NCI-H1694 treated with DMSO at 0.1 percent for 48 hours (cell line): ENCODE results near the gene KAT6B.

Experiments used
- DNase-seq: peaks from one replicate; lab custom pipeline; 2025; lab: John Stamatoyannopoulos, UW

KAT6B gene

DNA sequence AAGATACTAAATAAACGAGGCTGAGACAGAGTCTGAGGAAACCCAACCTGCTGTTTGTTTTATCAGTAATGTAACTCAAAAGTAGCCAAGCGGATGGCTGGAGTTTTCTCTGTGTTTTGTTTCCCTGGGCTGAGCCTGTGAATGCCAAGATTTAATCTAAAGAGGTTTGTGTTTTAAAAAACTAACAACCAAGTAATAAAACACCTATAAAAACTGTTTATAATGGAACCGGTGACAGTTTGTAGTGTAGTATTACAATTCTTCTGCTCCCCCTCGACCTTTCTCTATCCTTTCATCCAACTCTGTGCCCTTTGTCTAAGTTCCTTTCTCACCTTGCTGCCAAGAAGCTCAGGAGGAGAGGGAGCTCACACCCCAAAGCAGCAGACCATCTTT, 2.6 kb upstream of the KAT6B start:
- DNase-seq: no peak

DNA sequence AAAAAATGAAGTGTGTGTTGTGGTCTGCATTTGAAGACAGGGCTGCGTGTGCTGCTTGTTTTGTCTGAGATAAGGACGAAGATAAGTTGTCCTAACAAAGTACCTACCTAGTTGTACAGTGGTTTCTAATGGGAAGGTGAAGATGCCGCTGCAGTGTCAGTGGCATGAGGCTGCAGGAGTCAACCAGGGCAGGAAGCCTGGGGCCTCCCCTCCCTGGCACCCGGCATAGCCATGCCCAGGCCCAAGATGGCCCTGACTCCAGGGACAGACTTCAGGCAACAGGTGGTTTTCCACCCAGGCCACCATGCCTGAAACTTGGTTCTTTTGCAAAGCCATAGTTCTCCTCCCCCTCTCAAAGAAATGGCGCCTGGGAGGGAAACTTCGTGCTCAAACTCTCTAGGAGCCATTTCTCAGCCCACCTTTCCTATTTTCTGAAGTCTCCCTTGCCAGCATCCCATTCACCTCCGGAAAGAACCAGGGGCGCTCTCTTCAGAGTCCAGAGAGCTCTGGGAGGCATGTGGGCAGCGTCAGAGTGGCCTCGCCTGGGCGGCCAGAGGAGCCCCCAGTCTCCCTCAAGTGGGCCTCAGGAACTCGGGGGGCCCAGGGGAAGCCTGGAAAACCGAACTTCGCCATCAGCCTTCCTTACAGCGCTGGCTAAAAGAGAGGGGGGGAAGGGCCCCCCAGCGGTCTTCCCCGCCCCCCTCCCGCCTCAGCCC, 2.1 kb upstream of the KAT6B start:
- DNase-seq: no peak

- DNase-seq: no peak
Measured at GRCh38 chr10:74824900-74825370, 1.5 kb upstream of the KAT6B start.

- no peak for DNase-seq
Measured at GRCh38 chr10:74825371-74826141, 844 bp upstream of the KAT6B start.

- DNase-seq: no peak
Measured at GRCh38 chr10:74827045-74827441, 643 bp downstream of the KAT6B start.

DNA sequence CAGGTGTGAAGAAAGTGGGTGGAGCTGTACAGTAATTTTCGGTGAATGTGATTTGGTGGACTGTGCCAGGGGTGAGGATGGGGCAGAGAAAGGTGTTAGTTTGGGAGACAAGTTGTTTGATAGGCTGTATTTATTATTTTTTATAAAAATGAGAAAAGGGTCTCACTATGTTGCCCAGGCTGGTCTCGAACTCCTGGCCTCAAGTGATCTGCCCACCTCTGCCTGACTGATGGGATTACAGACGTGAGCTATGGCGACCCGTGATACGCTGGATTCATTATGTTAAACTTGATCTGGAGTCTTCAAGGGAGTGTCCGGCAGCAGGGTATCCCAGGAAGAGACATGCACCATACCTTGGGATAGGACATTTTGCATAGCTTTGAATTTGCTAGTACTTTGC, 1.3 kb downstream of the KAT6B start:
- DNase-seq: no peak

DNA sequence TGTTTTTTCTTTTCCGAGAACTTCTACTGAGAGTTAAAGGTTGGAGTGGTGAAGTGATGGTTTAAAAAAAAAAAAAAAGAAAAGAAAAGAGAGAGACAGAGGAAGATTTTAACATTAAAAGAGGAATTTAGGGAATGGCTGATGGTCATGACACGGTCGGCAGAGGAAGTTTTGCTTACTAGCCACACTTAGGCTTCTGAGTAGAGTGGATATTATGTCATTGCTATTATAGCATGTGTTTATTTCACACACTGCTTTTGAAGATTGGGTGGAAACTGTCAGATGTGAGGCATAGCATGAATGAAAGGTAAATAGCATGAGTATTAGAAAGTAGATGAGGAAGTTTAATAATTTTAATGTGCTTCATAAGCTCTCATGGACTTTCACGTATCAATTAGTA, 2.5 kb downstream of the KAT6B start:
- no peak for DNase-seq

DNA sequence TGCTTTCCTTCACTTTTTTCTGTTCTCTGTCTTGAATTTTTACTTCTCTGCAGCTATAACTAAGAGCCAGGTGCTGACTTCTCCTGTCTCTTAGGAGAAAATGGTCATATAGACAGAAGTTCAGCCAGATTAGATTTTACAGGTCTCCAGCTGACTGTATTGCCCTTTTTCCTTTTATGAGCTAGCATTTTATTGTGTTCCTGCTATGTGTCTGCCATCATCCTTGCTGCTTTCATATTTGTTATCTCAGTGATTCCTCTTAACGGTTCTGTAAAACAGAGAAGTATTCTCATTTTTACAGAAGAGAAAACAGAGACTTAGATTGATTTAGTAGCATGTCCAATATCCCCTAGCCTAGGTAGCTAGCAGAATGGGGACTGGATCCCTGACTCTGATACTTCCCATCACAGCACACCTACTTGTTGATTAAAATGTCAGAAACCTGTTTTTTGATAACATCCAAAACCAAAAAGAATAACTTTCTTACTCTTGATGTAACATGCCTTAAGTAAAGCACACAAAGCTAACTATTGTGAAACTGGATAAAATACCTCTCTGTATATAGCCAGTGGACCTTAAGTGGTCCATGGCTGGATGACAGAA, 5.2 kb downstream of the KAT6B start:
- no peak for DNase-seq

GRCh38 chr10:74835963-74836362, 9.6 kb downstream of the KAT6B start:
- no peak for DNase-seq

DNA sequence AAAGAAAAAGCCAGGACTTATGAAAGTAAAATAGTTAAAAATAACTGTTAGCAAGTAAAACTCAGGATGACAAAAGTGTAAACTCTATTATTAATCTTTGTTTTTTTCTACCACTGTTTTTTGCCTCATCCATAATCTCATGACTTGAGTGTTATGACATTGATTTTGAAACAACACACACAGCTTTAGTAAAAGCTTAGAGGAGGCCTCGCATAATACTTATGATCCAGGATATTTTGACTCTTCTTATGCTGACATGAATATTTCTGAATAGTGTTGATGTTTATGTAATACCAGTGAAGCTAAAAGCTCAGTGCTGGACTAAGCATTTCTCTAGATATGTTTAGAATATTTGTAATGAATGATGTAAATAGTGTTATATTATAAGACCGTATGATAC, 10.5 kb downstream of the KAT6B start:
- DNase-seq: no peak

DNA sequence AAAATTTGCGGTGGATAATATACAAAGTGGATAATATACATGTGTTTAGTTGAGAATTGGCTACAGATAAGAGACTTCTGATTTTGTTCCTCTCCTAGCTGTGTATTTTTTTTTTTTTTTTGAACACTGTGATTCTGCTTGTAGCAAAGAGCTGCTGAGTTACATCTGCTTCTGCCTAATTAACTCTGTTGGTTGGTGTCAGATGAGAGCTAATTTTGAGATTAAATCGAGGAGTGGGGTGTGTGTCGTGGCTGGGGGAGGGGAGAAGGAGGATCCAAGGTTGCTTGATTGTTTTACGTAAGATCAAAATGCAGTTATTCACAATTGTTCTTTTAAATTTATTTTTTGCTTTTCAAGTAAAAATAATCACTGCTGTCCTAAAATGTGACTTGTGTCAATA, 11.3 kb downstream of the KAT6B start:
- DNase-seq: peak; percentile 15

DNA sequence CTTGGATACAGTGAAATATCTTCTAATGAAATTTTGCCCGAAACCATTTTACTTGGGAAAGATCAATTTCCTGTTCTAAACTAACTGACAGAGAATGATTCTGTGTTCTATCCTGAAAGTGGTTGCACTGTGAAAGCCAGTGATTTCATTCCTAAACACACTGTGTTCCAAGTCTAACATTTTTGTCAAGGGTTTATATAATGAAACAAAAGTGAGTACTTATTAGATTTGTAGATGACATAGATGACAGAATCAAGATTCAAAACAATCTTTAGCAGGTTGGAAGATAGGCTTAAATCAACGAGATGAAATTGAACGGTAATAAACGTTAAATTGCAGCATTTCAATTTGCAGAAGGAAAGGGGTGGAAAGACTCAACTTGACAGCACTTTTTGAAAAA, 13.3 kb downstream of the KAT6B start:
- no peak for DNase-seq

DNA sequence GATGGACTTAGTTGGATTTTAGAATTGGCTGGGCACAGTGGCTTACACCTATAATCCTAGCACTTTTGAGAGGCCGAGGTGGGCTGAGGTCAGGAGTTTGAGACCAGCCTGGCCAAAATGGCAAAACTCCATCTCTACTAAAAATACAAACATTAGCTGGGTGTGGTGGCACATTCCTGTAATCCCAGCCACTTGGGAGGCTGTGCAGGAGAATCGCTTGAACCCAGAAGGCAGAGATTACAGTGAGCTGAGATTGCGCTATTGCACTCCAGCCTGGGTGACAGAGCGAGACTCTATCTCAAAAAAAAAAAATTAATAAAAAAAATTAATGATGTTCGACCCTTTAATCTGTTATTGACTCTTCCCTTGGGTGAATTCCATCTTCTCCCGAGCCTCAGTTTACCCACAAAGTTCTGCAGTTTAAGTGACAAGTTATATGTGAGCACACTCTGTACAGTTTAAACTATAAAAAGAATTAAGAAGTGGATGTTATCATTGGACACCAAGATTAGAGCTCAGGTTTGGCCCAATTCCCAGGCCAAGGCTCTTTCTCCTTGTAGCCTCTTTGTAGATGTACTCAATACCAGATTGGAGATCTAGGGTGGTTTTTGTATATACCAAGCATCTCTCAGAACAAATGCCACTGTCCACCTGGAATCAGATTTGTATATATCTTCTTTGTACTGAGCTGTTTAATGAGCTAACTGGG, 15.0 kb downstream of the KAT6B start:
- DNase-seq: no peak

GRCh38 chr10:74842301-74842954, 16.0 kb downstream of the KAT6B start:
- DNase-seq: no peak

GRCh38 chr10:74846958-74847357, 20.6 kb downstream of the KAT6B start:
- no peak for DNase-seq

DNA sequence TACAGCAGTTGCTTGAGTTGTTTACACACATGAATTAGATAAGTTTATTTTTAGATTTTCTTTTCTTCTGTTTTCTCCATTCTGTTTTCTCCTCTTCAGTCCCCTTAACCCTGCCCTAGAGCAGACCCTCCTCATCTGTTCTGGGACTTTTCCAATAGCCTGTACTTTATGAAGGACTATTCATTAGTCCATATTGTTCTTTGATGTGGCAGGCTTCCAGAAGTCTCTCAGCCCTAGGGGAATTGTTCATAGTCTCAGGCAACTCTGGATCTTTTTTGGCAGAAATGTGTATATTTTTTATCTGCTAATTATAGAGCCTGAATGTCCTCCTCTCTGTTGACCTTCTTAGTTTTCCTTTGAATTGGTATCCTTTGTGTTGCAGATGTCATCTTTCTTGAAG, 25.4 kb downstream of the KAT6B start:
- DNase-seq: no peak

DNA sequence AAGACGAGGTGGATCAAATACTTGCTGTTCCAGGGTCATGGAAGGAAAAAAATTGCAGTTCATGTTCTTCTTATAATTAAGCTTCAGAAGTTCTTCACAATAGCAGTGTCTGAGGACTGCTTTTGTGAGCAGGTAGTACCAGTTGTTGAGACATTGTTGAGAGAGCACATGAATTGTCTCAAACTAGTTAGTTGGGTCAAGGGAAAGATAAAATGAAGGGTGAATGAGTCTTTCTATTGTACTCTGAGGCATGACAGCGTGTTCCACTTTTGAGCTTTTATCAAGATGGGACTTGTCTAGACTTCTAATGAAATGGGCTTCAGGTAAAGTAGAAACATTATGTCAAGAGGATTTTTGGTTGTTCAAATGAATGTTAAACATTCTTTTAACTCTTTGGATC, 26.0 kb downstream of the KAT6B start:
- DNase-seq: no peak

DNA sequence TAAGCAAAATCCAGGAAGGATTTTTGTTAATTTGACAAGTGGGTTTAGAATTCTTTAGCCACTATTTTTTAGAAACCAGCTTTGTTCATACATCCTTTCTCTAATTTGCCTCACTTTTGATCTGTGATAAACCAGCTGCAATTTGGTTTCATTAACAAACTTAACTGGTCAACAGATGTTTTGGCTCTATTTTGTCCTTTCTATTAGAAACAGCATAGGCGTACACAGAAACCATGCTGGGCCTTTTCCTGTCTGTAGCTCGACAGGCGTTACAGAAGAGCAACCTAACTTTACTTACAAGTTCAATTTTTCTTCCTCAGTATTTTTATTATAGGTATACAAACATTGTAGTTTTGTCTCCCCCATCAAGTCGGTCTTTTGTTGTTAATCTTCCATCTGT, 28.2 kb downstream of the KAT6B start:
- no peak for DNase-seq

- no peak for DNase-seq
Measured at GRCh38 chr10:74855027-74855426, 28.6 kb downstream of the KAT6B start.

DNA sequence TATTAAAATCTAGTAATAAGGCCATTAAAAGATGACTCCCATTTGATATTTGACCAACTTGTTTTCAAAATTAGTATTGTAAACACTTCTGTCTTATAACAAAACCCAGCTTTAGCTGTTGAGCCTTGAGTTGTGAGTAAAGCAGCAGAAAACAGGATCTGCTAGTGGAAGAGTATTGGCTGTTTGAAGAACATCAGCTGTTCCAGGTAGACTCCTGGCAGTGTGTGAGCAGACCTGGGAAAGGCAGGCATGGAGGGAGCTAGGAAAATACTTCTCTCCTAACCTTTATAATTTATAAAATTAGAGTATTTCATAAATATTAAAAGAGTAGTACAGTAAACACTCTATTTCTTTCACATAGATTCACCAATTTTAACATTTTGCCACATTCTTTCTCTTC, 29.0 kb downstream of the KAT6B start:
- DNase-seq: no peak

GRCh38 chr10:74856940-74857339, 30.5 kb downstream of the KAT6B start:
- DNase-seq: no peak

DNA sequence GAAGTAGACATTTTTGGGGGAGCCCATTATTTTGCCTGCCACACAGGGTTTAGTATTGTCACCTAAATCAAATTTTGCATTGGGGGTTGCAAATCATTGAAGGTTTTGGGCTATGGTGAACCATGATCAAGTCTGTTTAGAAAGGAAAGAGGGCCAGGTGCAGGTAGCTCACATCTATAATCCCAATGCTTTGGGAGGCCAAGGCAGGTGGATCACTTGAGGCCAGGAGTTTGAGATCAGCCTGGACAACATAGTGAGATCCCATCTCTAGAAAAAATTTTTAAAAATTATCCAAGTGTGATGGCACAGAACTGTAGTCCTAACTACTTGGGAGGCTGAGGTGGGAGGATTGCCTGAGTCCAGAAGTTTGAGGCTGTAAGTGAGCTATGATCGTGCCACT, 31.2 kb downstream of the KAT6B start:
- DNase-seq: no peak
